DND-41 (cell line): ENCODE measurements around the gene CALM1.

Experiments
- EZH2 ChIP-seq: IDR thresholded peaks from 3 replicates; pipeline ENCODE4 v1.6.1; 2012; ENCODE audit warnings: borderline replicate concordance, low read depth, mild to moderate bottlenecking, moderate library complexity, low read length, inconsistent platforms; ENCODE audit not compliant: severe bottlenecking
- TF ChIP-seq, protein P1 (sequence below): IDR thresholded peaks from 2 replicates; pipeline ENCODE4 v1.5.1; 2012; ENCODE audit warnings: borderline replicate concordance, low read length, moderate library complexity, mild to moderate bottlenecking; ENCODE audit not compliant: poor library complexity, severe bottlenecking; ENCODE audit errors: extremely low read depth

GRCh38 chr14:90393966-90394365, 2.9 kb upstream of the CALM1 start:
- no peak for TF ChIP-seq EZH2
- TF ChIP-seq, protein P1, sequence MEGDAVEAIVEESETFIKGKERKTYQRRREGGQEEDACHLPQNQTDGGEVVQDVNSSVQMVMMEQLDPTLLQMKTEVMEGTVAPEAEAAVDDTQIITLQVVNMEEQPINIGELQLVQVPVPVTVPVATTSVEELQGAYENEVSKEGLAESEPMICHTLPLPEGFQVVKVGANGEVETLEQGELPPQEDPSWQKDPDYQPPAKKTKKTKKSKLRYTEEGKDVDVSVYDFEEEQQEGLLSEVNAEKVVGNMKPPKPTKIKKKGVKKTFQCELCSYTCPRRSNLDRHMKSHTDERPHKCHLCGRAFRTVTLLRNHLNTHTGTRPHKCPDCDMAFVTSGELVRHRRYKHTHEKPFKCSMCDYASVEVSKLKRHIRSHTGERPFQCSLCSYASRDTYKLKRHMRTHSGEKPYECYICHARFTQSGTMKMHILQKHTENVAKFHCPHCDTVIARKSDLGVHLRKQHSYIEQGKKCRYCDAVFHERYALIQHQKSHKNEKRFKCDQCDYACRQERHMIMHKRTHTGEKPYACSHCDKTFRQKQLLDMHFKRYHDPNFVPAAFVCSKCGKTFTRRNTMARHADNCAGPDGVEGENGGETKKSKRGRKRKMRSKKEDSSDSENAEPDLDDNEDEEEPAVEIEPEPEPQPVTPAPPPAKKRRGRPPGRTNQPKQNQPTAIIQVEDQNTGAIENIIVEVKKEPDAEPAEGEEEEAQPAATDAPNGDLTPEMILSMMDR = no peak
